ENCODE data around the gene RBCK1. TPM values are rescaled to one million over a fixed set of nuclear protein-coding genes. Genes with fewer than 3 reads are reported as not detected.

RBCK1 gene
- total RNA-seq, 1 donor from 2014 or later: 73.9 TPM

Other genes with a start within 250 kb of the RBCK1 start
- not detected for gene DEFB128, start 218.6 kb upstream of the RBCK1 start, total RNA-seq
- gene DEFB129, start 181.0 kb upstream of the RBCK1 start, total RNA-seq: not detected
- 0.15 TPM for gene DEFB132, start 150.6 kb upstream of the RBCK1 start, total RNA-seq
- 2.0 TPM for gene C20orf96, start 117.5 kb upstream of the RBCK1 start, total RNA-seq
- 5.6 TPM for gene ZCCHC3, start 110.7 kb upstream of the RBCK1 start, total RNA-seq
- gene SOX12, start 82.7 kb upstream of the RBCK1 start, total RNA-seq: 5.6 TPM
- gene NRSN2, start 61.2 kb upstream of the RBCK1 start, total RNA-seq: 3.1 TPM
- 18.3 TPM for gene TRIB3, start 27.5 kb upstream of the RBCK1 start, total RNA-seq
- 12.6 TPM for gene TBC1D20, start 54.2 kb downstream of the RBCK1 start, total RNA-seq
- gene CSNK2A1, start 135.5 kb downstream of the RBCK1 start, total RNA-seq: 33.6 TPM
- not detected for gene TCF15, start 202.0 kb downstream of the RBCK1 start, total RNA-seq
- gene SRXN1, start 244.9 kb downstream of the RBCK1 start, total RNA-seq: 15.7 TPM

All from left lobe of liver (tissue), 1 donor.